GM10847 (cell line): ENCODE data around the gene DOCK1.

Experiments used
- POLR2A ChIP-seq: IDR thresholded peaks from 2 replicates; pipeline ENCODE4 v1.6.1; 2011; ENCODE audit not compliant: insufficient read length; ENCODE audit errors: extremely low read depth

The DOCK1 gene

DNA sequence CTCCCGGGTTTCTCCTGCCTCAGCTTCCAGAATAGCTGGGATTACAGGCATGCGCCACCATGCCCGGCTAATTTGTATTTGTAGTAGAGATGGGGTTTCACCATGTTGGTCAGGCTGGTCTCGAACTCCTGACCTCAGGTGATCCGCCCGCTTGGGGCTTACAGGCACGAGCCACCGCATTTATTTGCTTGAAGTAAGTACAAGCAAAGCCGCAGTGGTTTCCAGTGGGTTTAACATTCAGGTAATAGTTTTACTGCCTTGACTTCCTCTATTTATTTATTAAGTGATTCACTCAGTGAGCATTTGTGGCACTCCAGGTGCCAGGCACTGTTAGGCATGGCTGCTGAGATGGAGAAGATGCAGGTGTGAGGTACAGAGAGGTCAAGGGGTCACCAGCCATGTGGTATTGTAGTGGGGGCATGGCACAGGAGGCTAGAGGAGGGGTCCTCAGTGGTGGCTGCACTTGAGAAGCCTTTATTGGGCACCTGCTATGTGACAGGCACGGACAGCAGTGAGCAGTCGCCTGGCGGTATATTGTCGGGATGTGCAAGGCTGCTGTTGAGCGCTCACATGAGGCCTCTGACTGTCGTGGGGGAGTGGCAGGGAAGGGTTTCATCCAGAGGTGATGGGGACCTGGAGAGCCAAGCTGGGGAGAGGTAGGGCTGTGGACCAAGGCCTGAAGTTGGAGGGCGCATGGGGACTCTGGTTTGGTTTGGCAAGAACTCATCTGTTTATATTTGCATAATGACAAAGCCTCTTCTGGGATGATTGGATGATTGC is 54.9 kb downstream of the DOCK1 start:
- no peak for TF ChIP-seq POLR2A

- no peak for TF ChIP-seq POLR2A
Measured at GRCh38 chr10:126963354-126963753, 58.1 kb downstream of the DOCK1 start.

GRCh38 chr10:126964190-126964589 is 59.0 kb downstream of the DOCK1 start:
- no peak for TF ChIP-seq POLR2A

DNA sequence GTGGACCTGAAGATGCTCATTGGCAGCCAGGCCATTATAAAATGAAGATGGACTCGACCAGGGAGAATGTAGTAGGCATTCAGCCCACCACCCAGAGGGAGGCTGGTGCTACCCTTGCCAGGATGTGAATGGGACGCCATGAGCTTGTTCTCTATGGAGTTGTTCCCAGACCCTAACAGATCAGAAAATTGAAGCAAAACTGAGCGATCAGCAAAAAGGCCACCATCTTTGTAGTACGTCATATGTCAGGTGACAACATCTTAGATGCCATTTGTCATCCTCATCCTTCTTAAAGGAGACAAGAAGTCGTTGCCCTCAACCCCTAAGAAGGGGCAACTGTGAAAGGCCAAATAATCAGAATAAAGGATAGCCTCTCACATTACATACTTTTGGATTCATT is 61.7 kb downstream of the DOCK1 start:
- no peak for TF ChIP-seq POLR2A

DNA sequence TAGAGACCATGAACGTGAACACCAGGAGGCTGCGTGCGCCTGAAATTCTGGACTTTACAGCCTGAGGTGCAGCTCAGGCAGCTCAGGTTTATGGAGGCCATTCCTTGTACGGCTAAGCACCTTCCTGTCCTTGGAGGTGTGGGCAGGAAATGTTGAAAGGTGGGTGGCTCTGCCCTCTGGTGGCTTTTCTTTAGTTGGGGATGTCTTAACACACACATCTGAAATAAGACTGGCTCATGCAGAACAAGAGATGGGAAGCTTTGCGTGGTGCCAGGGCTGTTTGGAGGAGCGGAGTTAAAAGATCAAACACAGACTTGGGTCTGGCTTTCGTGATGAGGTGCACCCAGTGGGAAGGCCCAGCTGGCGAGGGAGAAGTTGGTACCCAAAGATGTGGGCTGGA is 64.1 kb downstream of the DOCK1 start:
- no peak for TF ChIP-seq POLR2A

- no peak for TF ChIP-seq POLR2A
Measured at GRCh38 chr10:126972635-126973414, 67.6 kb downstream of the DOCK1 start.

GRCh38 chr10:126975221-126975620 is 70.0 kb downstream of the DOCK1 start:
- no peak for TF ChIP-seq POLR2A

DNA sequence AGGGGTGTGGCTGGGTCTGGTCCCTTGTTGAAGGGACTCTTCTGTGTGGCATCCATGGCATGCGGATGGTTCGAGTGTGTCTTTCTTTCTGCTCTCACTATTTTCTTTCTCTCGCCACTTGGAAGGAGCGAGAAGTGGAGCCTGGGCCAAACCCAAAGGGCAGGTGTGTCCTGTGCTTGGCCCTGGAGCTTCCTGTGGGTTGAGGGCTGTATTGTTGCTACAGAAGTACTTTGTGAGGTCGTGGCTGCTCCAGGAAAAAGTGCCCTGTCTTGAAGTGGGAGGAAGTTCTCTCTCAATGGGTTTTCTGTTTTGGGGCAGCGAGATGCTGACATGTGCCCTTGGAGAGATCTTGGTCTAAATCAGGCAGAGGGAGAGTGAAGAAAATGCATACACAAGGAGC is 72.0 kb downstream of the DOCK1 start:
- no peak for TF ChIP-seq POLR2A

GRCh38 chr10:126979311-126979710 is 74.1 kb downstream of the DOCK1 start:
- no peak for TF ChIP-seq POLR2A

DNA sequence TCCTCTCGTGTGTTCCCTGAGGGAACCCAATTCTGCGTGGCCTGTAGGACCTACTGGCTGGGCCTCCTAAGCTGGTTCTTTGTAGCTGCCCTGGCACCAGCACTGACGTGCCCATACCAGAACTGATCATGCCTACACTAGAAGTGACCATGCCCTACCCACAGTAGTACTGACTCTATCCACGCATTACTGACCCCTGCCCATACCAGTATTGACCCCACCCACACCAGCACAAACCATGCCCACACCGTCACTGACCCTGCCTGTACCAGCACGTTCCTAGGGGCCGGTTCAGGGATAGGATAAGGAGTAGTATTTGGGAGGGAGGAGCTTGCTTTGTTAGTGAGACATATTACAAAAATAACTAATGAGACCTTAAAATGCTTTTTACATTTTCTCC is 88.0 kb downstream of the DOCK1 start:
- TF ChIP-seq POLR2A: no peak

DNA sequence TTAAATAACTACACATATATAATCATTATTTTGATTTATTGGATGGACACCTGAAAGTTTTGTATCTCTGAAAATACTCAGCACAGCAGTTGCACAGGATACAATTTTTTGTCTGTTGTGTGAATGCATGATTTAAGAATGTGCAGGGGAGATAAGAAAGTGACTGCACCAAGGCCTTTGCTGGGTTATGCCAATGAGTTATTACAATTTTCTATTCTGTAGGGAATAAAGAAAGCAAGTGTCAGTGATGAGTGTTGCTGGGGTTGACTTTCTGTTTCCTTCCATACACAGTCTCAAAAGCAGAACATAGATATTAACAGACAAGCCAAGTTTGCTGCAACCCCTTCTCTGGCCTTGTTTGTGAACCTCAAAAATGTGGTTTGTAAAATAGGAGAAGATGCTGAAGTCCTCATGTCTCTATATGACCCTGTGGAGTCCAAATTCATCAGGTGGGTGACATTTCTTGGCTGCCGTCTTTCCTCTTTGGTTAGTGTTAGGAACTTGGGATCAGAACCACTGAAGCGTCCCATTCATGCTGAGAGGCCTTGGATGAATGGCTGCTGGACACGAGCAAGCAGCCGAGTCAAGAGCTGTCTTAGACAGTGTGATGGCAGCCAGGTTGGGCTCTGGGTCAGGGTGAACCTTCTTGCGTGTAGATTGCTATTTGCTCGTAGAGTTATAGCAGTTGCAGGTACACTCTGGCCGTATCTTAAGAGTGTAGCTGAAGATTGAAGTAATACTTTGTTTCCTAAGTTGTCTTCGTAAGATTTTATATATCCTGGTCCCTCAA is 92.8 kb downstream of the DOCK1 start:
- no peak for TF ChIP-seq POLR2A

DNA sequence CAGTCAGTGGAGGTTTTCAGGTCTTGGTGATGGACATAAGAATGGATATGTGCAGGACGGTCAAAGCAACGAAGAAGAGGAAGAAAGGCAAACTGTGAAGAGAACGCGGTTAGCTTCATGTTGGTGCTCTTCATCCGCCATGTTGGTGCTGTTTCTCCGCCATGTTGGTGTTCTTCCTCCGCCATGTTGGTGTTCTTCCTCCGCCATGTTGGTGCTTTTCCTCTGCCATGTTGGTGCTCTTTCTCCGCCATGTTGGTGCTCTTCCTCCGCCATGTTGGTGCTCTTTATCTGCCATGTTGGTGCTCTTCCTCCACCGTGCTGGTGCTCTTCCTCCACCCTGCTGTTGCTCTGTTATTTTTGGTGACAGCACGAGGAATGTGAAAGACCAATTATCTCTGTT is 95.4 kb downstream of the DOCK1 start:
- no peak for TF ChIP-seq POLR2A

DNA sequence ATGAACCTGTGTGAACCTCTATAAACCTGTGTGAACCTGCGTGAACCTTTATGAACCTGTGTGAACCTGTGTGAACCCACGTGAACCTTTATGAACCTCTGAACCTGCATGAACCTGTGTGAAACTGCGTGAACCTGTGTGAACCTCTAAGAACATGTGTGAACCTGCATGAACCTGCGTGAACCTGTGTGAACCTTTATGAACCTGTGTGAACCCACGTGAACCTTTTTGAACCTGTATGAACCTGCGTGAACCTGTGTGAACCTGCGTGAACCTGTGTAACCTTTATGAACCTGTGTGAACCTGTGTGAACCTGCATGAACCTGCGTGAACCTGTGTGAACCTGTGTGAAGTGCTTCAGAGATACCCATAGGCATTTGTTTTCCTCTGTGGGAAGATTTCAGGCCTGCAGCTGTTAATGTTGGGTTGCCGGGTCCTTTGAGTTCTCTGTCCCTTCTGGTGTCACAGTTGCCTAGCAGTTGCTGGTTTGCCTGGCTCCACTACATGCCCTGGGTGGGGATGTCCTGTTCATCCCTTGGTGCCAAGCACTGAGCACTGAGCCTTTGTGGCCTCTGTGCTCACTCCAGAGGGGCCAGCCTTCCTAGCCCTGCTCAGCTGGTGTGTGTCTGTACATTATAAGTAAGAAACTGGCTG is 97.9 kb downstream of the DOCK1 start:
- TF ChIP-seq POLR2A: no peak

DNA sequence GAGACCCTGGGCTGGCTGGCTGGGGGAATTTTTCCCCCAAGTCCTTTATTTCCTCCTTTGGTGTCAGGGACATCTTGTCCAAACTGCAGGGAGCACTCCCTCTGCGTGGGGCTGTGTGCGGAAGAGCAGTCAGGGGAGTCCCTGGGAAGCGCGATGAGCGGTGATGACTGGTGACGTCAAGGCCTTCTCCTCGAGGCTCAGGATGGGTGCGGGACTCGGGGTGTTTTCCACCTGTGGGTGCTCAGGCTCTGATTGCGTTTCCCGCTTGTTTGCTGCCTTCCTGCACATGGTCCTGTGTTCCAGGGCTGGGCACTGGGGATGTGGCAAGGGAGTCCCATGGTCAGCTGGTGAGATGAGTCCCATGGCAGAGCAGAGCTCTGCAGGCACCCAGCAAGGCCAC is 101.2 kb downstream of the DOCK1 start:
- no peak for TF ChIP-seq POLR2A

DNA sequence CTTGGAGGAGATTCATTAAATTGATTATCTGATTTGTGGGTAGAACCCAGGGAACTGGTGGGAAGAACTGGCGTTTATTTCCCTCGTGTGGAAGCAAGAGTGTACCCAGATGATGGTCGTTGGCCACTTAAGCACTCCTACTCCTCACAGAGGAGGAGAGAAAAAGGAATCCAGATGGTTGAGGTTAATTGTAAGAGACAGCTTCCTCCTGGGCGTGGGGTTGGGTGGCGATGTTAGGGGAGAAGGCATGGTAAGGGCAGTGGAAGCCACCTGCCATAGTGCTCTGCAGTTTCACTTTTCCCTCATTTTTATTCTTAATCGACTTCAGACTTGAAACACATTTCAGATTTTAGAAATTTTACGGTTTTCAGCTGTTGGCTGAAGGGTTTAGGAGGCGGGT is 104.1 kb downstream of the DOCK1 start:
- no peak for TF ChIP-seq POLR2A
